Thyroid gland (tissue), 4 donors: ENCODE results near the gene SLC35F1.

Experiments
- CTCF ChIP-seq, 6 experiments: fragments of 200-600 bp in 3 of 6; fragments of 450-650 bp in 3 of 6; sonication (generic) in 3 of 6; IDR thresholded peaks; one replicate each; pipeline ENCODE4 v1.5.1; 2016 to 2019; ENCODE audit warnings: antibody characterized with exemption in 6 of 6, mild to moderate bottlenecking in 2 of 6, inconsistent platforms in 1 of 6, moderate library complexity in 1 of 6
- POLR2A ChIP-seq, 2 donors: fragments of 450-650 bp; IDR thresholded peaks; one replicate each; pipeline ENCODE4 v1.6.1; 2017; ENCODE audit warnings: antibody characterized with exemption in 2 of 2, mild to moderate bottlenecking in 2 of 2, moderate library complexity in 1 of 2

GRCh38 chr6:117917176-117917575 is 10.1 kb downstream of the SLC35F1 start:
- TF ChIP-seq CTCF (IDR thresholded peaks at IDR 0.05) (no peak), POLR2A (IDR thresholded peaks at IDR 0.05) (no peak)
